Stimulated activated CD4-positive, alpha-beta T cell treated with anti-CD3 and anti-CD28 coated beads, Interleukin-15, amount 100 ng/mL, for 48 hours (primary cell): ENCODE measurements around the gene ARV1.
"Not testable (repeated sequence)": the region's sequence is repeated elsewhere in the genome, so short reads cannot be mapped to it uniquely, and the experiment has no call there.

ENCODE experiments used
- DNase-seq, 2 donors: peaks; one replicate each; pipeline ENCODE4 v3.0.0-alpha.2; 2020; ENCODE audit warnings: low read depth in 2 of 2

Gene ARV1

DNA sequence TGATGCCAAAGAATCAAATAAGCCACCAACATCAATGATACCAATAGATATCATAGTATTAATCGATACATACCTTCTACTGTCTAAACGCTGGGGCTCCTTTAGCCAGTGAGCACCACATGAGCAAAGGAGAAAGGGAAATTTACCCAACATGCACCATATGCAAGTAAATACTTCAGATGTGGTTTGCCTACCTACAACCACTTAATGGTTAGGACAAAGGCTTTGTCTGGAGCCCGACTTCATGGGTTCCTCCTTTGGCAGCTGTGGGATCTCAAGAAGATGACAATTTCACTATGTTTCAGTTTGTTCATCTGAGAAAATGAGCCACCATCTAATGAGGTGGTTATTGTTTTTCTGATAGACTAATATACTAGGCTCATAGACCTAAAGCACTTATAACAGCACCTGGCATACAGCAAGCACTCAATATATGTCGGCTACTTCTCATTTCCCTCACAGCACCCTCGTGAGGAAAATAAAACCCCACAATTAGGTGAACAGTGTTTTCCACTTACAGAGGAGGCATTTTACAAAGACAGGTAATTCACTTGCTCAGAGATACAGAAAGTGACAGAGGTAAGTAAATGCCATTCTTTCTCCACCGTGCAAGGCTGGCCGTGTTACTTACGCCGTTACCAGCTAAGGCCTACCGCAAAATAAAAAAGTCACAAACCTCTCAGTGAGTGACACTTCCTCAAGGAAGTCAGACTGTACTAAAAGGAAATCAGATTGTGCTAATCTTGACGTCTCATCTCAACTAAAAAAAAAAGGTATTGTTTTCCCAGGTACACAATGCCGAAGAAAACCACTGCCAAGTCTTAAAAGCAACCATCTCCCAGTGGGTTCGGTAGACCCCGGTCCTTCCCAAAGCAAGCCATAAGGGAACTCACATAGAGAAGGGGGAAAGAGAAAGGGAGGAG, 1.8 kb upstream of the ARV1 start:
- no peak for DNase-seq

- DNase-seq: peak in 1 of 2 donors; percentile 11
Measured at GRCh38 chr1:230977761-230978490, 968 bp upstream of the ARV1 start.

DNA sequence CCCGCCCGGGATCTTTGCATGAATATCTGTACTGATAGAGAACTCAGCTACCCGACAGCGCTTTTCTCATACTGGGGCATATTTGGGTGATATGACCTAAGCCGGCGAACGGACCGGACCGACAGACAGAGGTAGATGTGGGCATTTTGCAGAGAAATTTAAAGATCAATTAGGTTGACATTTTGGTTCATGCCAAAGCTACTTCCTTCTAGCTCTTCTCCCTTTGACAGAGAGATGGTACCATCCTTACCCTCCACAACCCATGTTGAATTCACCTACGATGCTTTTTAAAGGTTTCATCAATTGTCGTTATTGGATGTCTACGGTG, 459 bp downstream of the ARV1 start:
- DNase-seq: no peak

- no peak for DNase-seq
Measured at GRCh38 chr1:230979952-230980351, 1.1 kb downstream of the ARV1 start.

- no peak for DNase-seq
Measured at GRCh38 chr1:230982696-230983095, 3.8 kb downstream of the ARV1 start.

GRCh38 chr1:230983811-230984210, 4.9 kb downstream of the ARV1 start:
- DNase-seq: no peak

DNA sequence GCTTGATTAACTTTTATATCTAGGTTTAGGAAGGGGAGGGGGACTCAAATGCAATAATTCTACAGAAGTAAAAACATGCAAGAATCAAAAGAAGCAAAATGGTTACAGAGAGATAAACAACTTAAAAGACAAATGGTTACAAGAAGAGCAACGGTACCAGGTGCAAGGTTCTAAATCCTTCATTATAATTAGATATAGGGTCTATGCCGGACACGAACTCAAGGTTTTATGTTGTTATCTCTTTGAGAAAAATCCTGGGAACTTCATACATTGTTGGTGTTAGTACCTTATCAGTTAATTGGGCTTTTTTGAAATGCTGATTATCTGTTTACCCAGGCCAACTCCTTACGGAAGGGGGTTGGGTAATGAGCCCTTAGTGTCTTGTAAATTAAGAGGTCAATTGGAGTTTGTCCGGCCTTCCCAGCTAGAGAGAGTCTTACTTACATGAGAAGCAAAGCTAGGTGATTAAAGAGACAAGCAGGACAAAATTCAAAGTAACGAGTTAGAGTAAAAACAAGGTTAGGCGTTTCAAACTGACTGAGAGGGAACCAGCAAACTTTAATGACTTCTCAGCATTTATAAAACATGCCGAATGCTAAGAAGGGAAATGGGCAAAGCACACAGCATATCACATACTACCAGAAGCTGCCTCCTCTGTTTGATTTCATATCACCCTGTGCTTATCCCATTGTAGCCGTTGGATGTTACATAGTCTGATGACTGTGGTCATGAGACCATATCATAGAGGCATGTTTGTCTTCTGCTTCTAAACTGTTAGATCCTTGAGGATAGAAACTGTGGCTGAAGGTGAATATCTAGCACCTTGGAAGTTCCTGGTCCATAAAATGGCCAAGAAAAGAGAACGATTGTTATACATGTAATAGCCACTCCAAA, 6.0 kb downstream of the ARV1 start:
- DNase-seq: not testable (repeated sequence)

- DNase-seq: no peak
Measured at GRCh38 chr1:230985711-230986110, 6.8 kb downstream of the ARV1 start.

DNA sequence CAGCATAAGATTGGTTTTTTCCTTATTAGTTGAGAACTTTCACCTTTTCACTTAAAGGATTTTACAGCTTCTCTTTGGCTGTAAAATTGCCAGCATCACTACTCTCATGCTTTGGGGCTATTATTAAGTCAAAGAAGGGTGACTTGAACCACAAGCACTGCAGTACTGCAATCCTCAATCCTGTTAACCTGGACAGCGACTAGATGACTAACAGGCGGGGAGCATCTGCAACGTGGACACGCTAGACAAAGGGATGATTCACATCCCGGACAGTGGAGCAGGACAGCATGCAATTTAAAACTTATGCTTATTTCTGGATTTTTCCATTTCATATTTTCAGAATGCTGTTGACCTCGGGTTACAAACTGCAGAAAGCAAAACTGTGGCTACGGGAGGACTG, 8.1 kb downstream of the ARV1 start:
- no peak for DNase-seq

DNA sequence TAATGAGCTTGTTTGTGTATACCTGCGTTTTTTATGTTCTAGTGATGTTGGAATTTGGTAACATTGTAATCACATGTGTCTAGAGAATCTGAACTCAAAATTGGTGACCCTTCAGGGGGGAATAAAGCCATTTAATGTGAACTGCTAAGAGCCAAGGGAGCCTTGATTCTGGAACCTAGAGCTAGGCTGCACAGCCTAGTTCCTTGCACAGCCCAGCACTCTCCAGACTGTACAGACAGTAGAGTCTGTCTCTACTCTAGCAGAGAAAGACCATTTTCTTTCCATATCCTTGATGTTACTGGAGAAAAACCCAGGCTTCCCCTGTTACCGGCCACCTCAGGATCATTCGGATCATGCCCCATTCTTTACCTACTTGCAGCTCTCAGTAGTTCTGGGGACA, 8.6 kb downstream of the ARV1 start:
- DNase-seq: no peak

- DNase-seq: no peak
Measured at GRCh38 chr1:230992100-230992774, 13.3 kb downstream of the ARV1 start.

- no peak for DNase-seq
Measured at GRCh38 chr1:230994860-230995259, 16.0 kb downstream of the ARV1 start.

- DNase-seq: no peak
Measured at GRCh38 chr1:231000201-231000600, 21.3 kb downstream of the ARV1 start.

- no peak for DNase-seq
Measured at GRCh38 chr1:231000639-231001038, 21.7 kb downstream of the ARV1 start.

DNA sequence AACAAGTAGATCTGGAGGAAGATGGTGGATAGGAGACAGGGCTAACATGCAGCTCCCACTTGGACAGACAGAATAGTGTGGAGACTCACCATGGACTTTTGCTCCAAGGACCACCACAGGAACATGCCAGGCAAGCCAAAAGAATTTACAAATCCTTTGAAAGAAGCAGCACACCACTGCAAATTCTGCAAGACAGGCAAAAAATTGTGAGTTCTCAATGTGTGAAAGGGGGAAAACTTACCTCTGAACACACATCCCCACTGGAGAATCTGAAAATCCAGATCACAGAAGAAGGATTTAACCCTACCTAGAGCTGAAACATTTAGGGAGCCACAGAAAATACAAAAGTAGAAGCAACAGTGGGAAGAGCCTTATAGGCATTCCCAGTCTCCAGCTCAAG, 23.0 kb downstream of the ARV1 start:
- no peak for DNase-seq

GRCh38 chr1:231007535-231007934, 28.6 kb downstream of the ARV1 start:
- not testable (repeated sequence) for DNase-seq

DNA sequence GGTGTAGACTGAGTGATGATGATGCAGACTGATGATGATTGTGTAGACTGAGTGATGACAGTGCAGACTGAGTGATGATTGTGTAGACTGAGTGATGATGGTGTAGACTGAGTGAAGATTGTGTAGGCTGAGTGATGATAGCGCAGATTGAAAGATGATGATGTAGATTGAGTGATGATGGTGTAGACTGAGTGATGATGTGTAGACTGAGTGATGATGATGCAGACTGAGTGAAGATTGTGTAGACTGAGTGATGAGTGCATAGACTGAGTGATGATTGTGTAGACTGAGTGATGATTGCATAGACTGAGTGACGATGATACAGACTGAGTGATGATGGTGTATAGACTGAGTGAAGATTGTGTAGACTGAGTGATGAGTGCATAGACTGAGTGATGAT, 32.5 kb downstream of the ARV1 start:
- no peak for DNase-seq

DNA sequence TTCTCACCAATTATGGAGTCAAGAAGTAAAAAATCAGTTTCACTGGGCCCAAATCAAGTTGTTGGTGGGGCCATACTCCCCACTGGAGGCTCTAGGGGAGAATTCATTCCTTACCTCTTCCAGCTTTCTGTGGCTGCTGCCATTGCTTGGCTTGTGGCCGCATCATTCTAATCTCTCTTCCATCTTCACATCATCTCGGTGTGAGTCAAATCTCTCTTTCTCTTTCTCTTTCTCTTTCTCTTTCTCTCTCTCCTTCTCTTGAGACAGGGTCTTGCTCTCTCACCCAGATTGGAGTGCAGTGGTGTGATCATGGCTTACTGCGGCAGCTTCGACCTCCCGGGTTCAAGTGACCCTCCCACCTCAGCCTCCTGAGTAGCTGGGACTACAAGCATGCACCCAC, 33.1 kb downstream of the ARV1 start:
- no peak for DNase-seq

DNA sequence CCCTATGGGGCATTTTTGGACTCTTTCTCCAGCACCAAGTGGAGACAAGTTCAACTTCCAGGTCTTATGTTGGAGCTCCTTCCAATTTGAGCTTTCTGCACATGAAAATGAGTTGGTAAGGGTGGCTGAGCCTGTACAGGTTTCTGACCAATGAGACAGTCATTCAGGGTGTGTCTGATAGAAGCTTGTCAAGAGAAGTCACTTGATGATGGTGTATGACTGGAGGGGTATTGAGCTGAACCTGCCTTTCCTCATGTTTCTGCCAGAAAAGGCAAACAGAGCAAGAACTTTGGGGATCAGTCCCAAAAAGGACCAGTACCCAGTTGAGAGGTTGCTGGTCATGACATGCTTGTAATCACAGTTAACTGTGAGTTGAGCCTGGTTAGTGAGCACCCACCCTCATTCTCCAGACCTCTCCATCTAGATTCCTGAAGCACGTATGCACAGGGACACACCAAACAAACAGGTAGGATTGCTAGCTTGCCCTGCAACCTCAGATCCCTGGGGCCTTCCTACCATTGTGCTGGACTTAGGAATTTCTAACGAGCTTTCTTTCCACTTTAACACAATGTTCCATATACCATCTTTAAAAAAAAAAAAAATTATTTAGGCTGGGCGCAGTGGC, 34.6 kb downstream of the ARV1 start:
- no peak for DNase-seq

DNA sequence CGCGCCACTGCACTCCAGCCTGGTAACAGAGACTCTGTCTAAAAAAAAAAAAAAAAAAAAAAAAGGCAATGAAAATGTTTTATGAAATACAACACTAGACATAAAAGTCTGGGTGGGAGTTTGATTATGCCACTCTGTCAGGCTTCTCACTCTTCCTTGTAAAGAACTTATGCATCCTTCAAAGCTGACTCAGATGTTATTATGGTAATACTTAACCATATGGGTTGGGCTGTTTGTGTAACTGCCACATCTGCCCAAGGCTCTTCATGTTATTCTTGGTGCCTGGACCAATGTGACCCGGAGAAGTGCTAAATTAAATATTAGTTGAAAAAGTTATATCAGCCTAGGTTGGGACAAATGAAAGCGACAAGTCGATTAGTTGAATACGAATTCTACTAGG, 37.3 kb downstream of the ARV1 start:
- no peak for DNase-seq

DNA sequence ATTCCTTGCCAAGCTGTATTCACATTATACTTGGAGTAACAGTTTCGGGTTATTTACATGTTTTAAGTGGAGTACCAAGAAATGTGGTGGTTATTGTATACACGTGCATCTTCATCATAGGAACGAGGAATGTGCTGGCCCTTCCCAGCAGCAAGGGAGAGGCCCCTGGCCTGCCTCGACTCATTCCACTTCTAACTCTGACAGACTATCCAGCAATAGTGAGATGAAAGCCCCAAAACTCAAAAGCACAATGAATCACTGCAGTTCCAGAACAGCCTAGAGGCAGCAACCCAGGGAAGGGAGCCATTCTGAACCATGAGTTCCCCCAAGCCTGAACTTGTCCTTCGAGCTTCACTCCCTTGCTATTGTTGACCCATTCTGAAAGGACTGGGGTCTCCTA, 38.1 kb downstream of the ARV1 start:
- DNase-seq: no peak
